Hypothalamus (tissue), 51 donors: Measurements from ENCODE around the gene SMNDC1.
"Not testable (repeated sequence)": the region's sequence is repeated elsewhere in the genome, so short reads cannot be mapped to it uniquely, and the experiment has no call there.

Experiments
- DNase-seq, 51 donors: peaks; one replicate each; lab custom pipeline; 2025; lab: John Stamatoyannopoulos, UW

Gene SMNDC1

DNA sequence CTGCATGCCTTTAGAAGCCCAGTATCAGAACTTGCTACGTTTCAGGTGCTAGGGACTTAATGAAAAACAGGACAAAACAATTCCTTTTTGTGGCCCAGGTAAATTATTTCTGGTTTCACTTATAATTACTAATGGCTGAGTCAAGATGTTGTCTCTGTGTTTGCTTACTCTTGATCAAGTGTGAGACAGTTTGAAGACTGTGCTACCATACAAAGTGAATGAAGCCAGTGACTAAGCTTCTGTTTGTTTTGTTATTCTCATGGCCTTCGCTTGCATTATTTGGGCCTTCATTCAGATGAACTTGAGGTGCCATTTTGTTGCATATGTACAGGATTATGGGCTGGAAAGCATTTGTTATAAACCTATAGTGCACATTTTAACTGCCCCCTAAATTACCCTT lies 17.9 kb downstream of the SMNDC1 start:
- DNase-seq, result no peak

- no peak for DNase-seq
Observed at GRCh38 chr10:110285501-110285900, 19.2 kb downstream of the SMNDC1 start.

GRCh38 chr10:110284262-110284661 lies 20.5 kb downstream of the SMNDC1 start:
- no peak for DNase-seq

DNA sequence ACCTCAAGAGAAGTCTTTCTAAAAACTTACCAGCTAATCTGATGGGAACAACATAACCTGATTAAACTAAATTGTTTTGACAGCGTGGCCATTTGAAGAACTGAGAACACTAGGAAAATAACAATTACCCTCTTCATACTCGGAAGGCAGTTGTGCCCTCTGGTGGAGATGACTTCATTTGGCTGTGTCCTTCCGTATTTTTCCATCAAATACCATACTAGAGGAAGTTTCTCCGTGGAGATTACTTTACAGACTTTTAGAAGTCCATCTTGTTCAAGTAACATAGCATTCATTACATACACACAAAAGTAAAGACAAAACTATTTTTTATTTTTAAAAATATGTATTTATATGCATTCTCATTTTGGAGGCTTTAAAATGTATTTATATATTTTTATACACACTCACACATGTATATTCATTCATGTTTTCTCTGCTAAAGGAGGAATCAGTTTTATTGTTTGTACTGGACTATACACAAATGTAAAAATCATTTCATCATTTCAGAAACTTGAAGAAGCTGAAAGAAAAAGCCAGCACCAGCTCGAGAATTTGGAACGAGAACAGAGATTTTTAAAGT lies 25.2 kb downstream of the SMNDC1 start:
- peak in 27 of 51 donors; percentile 7 to 75 (median 40) for DNase-seq

GRCh38 chr10:110278562-110279406 lies 25.9 kb downstream of the SMNDC1 start:
- peak in 1 of 51 donors; percentile 61 for DNase-seq

- DNase-seq, result no peak
Observed at GRCh38 chr10:110277591-110277990, 27.1 kb downstream of the SMNDC1 start.

GRCh38 chr10:110276603-110277002 lies 28.1 kb downstream of the SMNDC1 start:
- DNase-seq, result no peak

GRCh38 chr10:110275128-110275729 lies 29.5 kb downstream of the SMNDC1 start:
- DNase-seq, result no peak

DNA sequence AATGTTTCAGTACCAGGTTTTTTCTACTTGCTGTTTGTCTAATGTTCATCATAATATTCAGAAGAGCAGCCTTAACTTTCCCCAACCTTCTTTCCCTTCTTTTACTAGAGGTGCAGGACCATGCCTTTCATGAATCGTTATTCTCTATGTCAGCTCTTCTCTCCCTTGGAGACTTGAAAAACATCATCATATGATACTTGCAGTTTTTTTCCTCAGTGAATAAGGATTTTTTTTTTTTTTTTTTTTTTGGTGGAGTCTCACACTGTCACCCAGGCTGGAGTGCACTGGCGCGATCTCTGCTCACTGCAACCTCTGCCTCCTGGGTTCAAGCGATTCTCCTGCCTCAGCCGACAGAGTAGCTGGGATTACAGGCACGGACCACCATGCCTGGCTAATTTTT lies 30.1 kb downstream of the SMNDC1 start:
- DNase-seq, result no peak

DNA sequence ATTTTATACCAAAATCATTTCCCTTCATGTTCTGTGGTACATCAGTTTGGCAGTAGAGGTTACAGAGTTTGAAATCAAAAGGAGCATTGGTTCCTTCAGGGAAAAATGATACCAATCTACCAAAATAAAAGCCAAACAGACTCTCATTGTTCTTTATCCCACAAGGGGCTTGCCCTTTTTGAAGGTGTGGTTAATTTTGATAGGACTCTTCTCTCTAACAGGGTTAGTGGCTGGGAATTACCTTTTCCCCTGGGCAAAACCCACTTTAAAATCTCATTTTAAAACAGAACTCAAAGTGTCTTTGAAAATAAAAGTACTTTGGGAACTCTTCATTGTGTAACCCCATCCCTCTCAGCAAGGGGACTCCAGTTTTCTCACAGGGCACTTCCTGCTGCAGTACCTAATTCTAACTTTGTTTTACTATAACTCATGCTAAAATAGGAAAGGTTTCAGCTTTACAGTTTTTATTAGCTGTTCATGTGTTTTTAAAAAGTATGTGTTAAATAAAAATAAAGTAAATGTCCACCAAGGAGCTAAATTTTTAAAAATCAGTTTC lies 30.6 kb downstream of the SMNDC1 start:
- DNase-seq, result no peak

DNA sequence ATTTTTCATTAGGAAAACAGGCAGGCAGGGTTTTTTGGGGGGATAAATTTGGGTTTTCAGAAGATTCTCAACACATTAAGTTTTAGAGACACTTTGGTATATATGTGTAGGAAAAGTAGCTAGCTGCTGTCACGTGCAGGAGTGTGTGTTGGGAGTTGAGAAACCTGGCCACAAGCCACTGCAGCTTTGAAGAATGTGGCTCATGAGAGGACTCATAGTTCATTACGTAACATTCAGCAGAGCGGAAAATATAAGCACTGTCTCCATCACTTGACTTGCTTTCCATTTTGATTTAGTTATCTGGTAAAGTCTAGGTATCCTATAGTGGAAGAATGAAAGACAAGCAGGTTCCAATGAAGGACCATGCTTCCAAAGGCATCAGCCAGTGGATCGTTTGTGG lies 31.2 kb downstream of the SMNDC1 start:
- peak in 10 of 51 donors; percentile 4 to 38 (median 20) for DNase-seq

GRCh38 chr10:110272995-110273394 lies 31.7 kb downstream of the SMNDC1 start:
- DNase-seq, result not testable (repeated sequence)

DNA sequence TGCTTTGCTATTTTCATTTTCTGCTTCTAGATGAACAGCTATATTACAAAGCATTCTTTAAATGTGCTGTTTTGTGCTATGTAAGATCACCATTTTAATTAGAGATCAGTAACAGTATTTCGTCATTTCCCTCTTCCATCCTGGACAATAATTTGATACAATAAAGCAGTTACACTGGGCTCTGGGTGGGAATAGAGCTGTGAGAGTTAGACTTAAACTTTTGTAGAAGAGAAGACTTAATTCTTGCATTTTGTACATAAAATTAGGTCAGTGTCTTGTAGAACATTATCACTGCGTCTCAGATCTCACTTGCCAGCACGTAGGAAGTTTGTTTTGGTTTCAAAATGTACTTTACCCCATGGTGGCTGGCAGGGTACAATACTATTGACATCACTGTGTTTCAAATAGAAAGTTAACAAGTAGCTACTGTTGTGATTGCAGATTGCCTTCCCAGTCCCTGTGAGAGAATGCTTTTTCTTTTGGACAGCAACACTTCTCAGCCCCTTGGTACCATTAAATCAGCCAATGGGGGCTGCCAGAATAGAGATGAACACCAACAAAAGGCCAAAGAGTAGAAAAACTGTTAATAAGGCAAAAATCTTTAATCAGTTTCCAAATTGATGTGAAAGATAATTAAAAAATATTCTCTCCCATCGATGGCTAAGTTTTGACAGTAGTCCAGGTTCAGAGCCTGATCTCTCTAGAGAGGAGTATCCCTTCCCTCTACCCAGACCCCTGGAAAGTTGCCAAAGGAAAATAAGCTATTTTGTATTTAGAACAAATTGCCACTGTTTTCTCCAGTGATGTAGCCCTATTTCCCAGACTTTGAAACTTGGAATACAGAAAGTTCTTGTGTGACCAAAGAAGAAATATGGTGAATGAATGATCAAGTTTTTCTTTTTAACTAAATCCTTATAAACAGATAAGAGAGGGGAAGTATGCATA lies 35.1 kb downstream of the SMNDC1 start:
- DNase-seq, result peak in 16 of 51 donors; percentile 7 to 92 (median 34)

- DNase-seq, result peak in 2 of 51 donors; percentile 24 to 70
Observed at GRCh38 chr10:110268971-110269370, 35.7 kb downstream of the SMNDC1 start.

DNA sequence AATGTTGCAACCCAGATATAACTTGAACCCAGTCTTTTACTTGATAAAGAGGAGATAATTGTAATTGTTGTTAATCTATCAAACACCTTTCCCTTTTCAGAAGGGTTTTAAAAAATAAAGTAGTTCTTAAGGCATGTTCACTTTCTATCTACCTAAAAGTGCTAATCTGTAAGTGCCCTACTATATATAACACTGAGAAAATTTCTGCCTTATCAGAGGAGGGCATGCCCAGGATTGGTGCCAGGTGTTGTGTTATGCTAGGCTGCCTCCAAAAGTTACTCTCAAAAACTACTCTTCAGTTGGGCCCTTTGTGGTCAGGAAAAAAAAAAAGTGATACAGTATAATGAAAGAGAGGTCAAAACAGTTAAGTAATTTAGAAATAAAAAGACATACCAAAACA lies 36.3 kb downstream of the SMNDC1 start:
- DNase-seq, result no peak

DNA sequence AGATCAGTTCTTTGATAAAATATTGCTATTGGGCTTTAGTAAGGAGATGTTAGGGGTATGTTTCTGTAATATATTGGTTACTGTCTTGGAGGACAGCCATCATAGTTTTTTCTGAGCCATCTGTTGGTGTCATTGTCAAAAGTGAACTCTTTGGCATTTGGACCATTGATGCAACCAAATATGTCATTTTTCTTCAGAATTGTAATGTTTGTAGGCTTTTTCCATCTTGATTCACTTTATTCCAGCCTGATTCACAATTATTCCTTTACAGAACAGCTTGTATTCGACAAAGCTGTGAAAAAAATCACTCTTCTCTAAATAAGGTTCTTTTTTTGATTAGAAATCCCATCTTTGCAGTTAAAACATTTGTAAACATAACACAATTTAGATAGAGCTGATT lies 37.4 kb downstream of the SMNDC1 start:
- DNase-seq, result no peak

DNA sequence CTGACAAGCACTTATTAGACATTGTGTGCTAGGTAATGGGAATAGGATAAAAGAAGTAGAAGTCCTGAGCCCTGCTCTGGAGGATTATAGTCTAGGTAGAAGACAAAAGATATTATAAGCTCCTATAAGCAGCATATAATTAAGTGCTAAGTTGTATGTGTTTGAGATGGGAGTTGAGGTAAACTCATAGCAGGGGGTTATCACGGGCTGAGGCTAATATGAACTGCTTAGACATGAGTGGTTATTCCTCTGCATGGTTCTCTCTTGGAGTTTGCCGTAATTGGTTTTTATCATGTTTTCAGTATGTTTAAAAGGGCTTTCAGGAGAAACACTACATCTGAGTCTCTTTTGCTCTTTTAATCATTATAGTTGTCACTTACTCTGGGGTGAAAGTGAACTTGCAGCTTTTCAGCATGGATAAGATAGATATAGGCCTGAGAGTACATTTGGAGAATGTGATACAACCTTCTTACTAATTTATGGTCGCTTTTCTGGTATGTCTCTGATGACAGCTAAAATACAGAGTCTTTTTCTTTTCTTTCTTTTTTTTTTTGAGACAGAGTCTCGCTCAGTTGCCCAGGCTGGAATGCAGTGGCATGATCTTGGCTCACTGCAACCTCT lies 39.0 kb downstream of the SMNDC1 start:
- DNase-seq, result no peak

GRCh38 chr10:110263164-110263563 lies 41.6 kb downstream of the SMNDC1 start:
- DNase-seq, result no peak

DNA sequence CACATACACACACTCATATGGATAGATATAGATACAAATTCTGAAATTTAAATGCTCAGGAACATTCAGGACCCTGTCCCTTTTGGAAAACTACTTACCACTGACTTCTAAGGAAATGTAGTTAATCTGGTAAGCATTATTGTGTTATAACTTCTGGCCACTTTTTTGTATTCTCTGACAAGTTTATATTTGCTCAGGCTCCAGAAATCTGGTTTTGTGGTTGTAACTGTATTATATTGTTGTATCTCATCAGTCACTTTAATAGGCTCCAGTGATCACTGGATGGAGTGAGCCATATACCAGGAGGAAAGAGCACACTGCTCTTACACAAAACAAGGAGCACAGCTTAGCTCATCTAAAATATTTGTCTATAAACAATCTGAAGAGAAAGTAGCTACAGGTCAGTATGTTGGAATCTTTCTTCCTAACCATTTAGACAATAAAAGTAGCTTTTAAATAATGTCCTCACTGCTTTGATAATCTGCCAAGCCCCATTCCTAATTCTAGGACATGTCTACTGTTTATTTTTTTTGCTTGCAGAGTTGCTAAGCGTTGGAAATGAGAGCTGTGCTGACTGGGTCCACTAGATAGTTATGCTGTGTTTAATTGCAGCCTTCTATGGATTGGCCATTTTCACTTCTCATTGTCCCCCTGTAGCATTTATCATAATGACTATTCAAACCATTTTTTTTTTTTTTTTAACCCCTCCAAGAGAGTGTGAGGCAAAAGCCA lies 43.8 kb downstream of the SMNDC1 start:
- DNase-seq, result no peak
